PC-9 (cell line): Measurements from ENCODE around the gene HPN.

Experiments
- CTCF ChIP-seq: fragments of 200-600 bp; sonication (generic); conservative IDR thresholded peaks from 2 replicates; pipeline ENCODE4 v1.6.1; 2017; ENCODE audit warnings: mixed run types, antibody characterized with exemption, mild to moderate bottlenecking, moderate library complexity
- EZH2 ChIP-seq: fragments of 200-600 bp; sonication (generic); IDR thresholded peaks from 2 replicates; pipeline ENCODE4 v1.8.0; 2017; ENCODE audit warnings: antibody characterized with exemption, low read depth

- TF ChIP-seq CTCF (no peak), EZH2 (no peak)
Measured at GRCh38 chr19:35015954-35016351, 25.6 kb upstream of the HPN start.
